GM19035 (cell line): Measurements from ENCODE around the gene LILRB5.
"Not testable (repeated sequence)": the region's sequence is repeated elsewhere in the genome, so short reads cannot be mapped to it uniquely, and the experiment has no call there.

Experiments used
- ATAC-seq: cut with Tn5 transposase; IDR thresholded peaks from one replicate; pipeline ENCODE4 v1.9.1; 2021; ENCODE audit not compliant: unreplicated experiment

Gene LILRB5

DNA sequence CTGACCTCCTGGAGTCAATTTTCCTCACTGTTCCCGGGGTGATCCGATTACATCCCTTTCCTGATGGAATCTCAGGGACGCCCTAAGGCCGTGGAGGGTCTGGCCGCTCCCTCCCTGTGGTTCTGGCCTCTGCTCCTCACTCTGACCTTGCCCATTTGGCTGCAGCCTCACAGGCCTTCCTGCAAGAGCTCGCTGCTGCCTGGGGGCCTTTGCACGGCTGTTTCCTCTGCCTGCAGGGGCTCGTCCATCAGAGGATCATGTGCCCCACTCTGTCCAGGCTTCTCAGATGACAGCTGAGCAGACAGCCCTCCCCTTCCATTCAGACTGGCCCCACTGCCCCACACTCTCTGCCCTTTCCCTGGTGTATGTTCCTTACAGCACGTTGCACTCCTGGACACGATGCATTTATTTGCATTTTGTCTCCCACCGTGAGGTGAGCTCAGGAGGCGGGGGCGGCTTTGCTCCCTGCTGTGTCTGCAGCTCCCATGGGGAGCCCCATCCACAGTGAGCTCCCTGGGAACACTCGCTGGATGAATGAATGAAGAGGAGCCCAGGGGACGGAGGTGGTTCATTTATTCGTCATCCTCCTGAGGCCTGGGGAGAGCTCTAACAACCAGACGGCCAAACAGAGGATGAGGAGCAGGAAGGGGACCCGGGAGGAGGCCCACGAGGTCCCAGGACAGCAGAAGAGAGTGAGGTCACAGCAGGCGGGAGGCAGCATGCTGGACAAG is 39.4 kb downstream of the LILRB5 start:
- not testable (repeated sequence) for ATAC-seq

- ATAC-seq = no peak
These were observed 40.2 kb downstream of the LILRB5 start for GRCh38 chr19:54216869-54217268.

- ATAC-seq = not testable (repeated sequence)
These were observed 42.3 kb downstream of the LILRB5 start for GRCh38 chr19:54214734-54215133.

DNA sequence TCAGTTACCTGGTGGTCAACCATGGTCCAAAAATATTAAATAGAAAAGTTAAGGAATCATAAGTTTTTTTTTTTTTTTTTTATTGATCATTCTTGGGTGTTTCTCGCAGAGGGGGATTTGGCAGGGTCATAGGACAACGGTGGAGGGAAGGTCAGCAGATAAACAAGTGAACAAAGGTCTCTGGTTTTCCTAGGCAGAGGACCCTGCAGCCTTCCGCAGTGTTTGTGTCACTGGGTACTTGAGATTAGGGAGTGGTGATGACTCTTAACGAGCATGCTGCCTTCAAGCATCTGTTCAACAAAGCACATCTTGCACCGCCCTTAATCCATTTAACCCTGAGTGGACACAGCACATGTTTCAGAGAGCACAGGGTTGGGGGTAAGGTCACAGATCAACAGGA is 42.9 kb downstream of the LILRB5 start:
- not testable (repeated sequence) for ATAC-seq

- no peak for ATAC-seq
These were observed 45.8 kb downstream of the LILRB5 start for GRCh38 chr19:54211235-54211634.

- ATAC-seq = no peak
These were observed 47.1 kb downstream of the LILRB5 start for GRCh38 chr19:54209811-54210494.

DNA sequence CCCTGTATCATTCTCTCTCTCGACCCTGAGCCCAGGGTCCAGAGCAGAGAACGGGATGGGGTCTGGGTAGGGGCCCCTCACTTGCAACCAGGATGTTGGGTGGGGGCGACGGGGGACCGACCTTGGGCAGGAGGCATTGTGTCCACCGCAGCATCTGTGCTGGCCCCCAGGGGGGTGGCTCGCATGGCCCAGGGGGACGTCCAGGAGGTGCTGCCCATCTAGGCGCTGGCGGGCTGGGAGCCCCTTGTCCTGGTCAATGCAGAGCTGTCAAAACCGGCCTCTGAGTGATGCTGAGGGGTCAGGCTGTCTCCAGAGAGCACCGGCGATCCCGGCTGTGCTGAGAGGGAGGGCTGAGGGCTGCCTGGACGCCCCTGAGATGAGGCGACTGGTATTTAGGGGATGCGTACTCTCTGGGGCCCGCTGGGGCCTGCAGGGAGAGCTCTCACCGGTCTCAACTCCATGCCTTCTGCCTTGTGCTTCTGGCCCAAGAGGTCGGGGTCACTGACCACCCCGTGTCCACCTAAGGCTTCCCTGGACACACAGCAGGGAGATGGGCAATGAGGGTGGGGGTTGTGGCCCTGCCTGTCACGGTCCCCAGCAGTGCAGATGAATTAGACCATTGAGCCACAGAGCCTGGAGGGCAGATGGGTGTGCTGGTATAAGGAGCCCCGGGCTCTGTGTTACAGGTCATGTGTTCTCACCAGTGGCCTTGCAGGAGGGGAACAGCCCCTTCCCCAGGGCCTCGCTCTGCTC is 47.8 kb downstream of the LILRB5 start:
- ATAC-seq = no peak

GRCh38 chr19:54208784-54209057 is 48.4 kb downstream of the LILRB5 start:
- no peak for ATAC-seq

DNA sequence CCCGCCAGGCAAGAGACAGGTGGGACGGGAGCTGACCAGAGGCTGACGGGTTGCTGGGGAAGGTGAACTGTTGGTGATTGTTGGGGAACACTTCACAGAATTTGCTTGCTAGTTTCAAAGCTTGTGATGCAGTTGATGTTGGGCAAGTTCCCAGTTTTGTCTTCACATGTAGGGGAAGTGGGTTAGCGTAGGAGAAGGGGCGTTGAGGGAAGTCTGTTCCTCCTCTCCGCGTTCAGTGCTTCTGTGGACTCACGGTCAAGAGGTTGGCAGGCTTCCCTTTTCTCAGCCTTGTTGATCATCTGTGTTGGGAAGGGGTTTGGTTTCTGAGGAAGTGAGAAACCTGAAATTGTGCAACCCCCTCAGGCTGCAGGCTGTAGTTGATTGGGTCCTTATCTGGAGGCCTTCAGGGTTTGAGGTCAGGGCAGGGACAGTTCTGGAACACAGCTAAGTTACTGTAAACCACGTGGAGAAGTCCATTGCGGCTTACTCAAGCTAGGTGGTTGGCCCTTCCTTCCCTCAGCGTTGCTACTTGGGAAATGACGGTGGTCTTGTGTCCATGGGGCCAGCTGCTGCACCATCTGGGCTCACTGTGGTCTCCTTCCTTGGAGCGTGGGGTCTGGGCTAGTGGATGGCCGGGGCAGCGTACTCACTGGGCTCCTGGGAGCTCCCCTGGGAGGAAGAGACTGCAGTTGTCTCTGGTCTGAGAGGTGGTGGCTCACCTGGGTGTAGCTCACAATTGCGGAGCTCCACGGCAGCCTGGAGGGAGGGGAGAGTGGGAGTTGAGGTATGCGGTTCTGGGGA is 48.9 kb downstream of the LILRB5 start:
- no peak for ATAC-seq

GRCh38 chr19:54207676-54207982 is 49.4 kb downstream of the LILRB5 start:
- no peak for ATAC-seq

GRCh38 chr19:54207193-54207592 is 49.9 kb downstream of the LILRB5 start:
- ATAC-seq = not testable (repeated sequence)

DNA sequence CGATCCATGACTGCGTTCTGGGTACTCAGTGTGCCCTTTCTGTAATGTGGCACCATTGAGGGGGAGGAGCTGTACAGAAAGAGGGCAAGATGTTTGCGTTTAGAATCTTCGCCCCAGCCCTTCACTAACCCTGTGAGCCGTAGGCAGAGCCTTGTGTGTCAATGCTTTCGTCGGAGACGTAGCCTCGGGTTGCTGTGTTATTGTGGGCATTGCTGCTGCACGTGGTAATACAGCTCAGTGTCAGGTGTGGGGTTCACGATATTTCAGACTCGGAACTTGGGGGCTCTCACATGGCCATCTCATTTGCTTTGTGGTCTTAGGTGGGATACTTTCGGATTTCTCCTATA is 50.3 kb downstream of the LILRB5 start:
- ATAC-seq = no peak

DNA sequence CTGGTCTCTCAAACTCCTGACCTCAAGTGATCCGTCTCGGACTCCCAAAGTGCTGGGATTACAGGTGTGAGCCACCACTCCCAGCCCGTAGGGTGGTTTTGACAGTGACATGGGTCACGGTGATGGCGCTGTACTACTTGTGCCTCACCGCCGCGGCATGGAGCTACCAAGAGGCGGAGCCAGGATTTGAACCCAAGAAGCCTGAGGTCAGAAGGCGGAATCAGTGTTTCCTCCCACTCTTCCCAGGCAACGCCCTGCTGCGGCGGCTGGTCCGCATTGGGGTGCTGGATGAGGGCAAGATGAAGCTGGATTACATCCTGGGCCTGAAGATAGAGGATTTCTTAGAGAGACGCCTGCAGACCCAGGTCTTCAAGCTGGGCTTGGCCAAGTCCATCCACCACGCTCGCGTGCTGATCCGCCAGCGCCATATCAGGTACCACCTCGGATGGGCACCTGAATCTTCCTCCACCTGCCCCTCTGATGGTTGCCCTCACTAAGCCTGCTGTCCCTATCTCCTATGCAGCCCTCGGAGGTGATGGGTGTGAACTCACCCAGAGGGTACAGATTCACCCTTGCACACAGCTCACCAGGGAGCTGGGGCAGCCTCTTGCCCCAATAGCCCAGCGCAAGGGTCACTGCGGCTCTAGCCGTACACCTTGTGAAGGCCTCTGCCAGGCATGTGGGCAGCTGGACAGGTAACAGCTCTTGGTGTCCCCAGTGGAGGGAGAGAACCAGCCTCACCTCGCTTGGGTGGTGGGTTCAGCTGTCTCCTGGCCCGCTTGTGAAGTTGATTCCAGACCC is 50.8 kb downstream of the LILRB5 start:
- ATAC-seq = no peak

DNA sequence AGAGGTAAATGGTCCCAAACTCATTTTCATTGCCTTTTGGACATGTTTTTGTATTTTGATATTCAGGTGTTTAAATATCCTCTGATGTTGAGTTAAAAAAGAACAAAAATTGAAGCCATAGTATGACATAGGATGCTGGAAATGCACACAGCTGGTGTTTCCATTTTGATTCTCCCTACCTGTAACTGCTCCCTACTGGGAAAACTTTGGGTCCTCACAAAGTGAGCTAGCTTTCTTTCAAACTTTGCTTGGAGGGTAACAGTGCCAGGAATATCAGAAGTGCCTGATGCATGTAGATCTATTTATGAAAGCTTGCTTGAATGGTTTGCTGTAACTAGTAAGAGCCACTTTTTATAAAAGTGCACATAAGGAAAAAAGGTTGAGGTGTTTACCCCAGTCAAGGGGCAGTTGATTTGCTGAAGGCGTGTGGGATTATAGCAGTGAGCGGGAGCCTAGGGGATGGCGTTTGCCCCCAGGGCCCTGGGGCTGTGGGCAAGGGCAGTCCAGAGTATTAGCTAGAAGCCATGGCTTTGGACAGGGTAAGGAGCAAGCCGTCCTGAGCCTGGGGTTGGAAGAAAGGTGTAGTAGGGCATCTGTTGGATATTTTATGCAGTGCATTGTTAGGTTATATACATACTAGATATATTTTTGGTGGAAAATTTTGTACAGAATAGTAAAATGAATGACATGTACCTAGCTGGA is 52.2 kb downstream of the LILRB5 start:
- ATAC-seq = no peak

GRCh38 chr19:54203151-54203611 is 53.9 kb downstream of the LILRB5 start:
- ATAC-seq = no peak

GRCh38 chr19:54201980-54202379 is 55.1 kb downstream of the LILRB5 start:
- ATAC-seq = no peak

DNA sequence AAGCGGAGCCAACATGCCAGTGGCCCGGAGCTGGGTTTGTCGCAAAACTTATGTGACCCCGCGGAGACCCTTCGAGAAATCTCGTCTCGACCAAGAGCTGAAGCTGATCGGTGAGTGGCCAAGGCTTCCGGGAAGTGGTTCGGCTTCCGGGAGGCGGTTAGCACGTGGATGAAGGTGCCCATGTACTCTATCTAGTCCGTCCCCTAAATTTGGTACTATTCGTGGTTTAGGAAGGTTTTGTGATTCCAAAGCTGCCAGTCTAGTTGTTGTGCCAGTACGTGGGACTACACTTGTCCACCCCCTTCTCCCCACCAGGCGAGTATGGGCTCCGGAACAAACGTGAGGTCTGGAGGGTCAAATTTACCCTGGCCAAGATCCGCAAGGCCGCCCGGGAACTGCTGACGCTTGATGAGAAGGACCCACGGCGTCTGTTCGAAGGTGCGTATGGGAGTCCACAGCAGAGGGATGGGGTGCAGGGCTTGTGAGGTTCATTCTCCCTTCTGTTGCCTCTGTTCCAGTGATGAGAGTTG is 55.8 kb downstream of the LILRB5 start:
- ATAC-seq = no peak
